Measurements from ENCODE around the gene SNX11. TPM values are rescaled to one million over a fixed set of nuclear protein-coding genes. Genes with fewer than 3 reads are reported as not detected.

Gene SNX11
- polyA plus RNA-seq, 1 experiment = 27.3 TPM

- DNase-seq (ENCODE audit: low read depth) = no peak
- H3K27me3 ChIP-seq (ENCODE audit: control insufficient read depth, insufficient read depth, low read length) = no peaks in the 10 kb centered on the region
- ChIA-PET CTCF (interaction anchor here (5.7 kb wide), 1 partner anchor 78 kb away, joined by 26 read pairs; no protein-coding TSS in a partner anchor), POLR2A (no interaction called here)
- no peak overlapping the region for H3K4me3 ChIP-seq (ENCODE audit: low read depth, low read length)
- H3K36me3 ChIP-seq (ENCODE audit: control insufficient read depth, insufficient read depth, low read length) = no peaks in the 10 kb centered on the region
- no peak for TF ChIP-seq CTCF (IDR thresholded peaks at IDR 0.05; ENCODE audit: insufficient read depth, low read depth, low read length)
Observed at GRCh38 chr17:48104440-48104839, 3.1 kb upstream of the SNX11 start.

GRCh38 chr17:48106802-48107136 lies 797 bp upstream of the SNX11 start:
- peak overlapping the region; percentile 80 for H3K4me3 ChIP-seq (ENCODE audit: low read depth, low read length)
- no peak for DNase-seq (ENCODE audit: low read depth)
- ChIA-PET POLR2A (no interaction called here), CTCF (interaction anchor here (0.7 to 2.0 kb wide), 6 partner anchors 9 to 81 kb away, joined by 3 to 7 read pairs (median 4); no protein-coding TSS in a partner anchor)
- no peak for TF ChIP-seq CTCF (IDR thresholded peaks at IDR 0.05; ENCODE audit: insufficient read depth, low read depth, low read length)
- H3K27me3 ChIP-seq (ENCODE audit: control insufficient read depth, insufficient read depth, low read length) = no peaks in the 10 kb centered on the region
- H3K36me3 ChIP-seq (ENCODE audit: control insufficient read depth, insufficient read depth, low read length) = no peaks in the 10 kb centered on the region

- CTCF ChIA-PET = no interaction called here
- no peaks in the 10 kb centered on the region for H3K27me3 ChIP-seq (ENCODE audit: control insufficient read depth, insufficient read depth, low read length)
- no peak for DNase-seq (ENCODE audit: low read depth)
Observed at GRCh38 chr17:48110761-48111160, 3.2 kb downstream of the SNX11 start.

GRCh38 chr17:48111937-48112241 lies 4.3 kb downstream of the SNX11 start:
- ChIA-PET POLR2A (no interaction called here), CTCF (interaction anchor here (0.7 to 1.0 kb wide), 4 partner anchors 22 to 566 kb away, joined by 3 to 5 read pairs (median 3); no protein-coding TSS in a partner anchor)
- TF ChIP-seq CTCF (IDR thresholded peaks at IDR 0.05; ENCODE audit: insufficient read depth, low read depth, low read length) = no peak
- H3K4me3 ChIP-seq (ENCODE audit: low read depth, low read length) = no peak overlapping the region
- no peak for DNase-seq (ENCODE audit: low read depth)
- H3K27me3 ChIP-seq (ENCODE audit: control insufficient read depth, insufficient read depth, low read length) = no peaks in the 10 kb centered on the region
- H3K36me3 ChIP-seq (ENCODE audit: control insufficient read depth, insufficient read depth, low read length) = peaks cover 7% of the 10 kb centered on the region

More at GRCh38 chr17:48110761-48111160, 3.2 kb downstream of the SNX11 start:
- no peak overlapping the region for H3K4me3 ChIP-seq (ENCODE audit: low read depth, low read length)
- no peak for TF ChIP-seq CTCF (IDR thresholded peaks at IDR 0.05; ENCODE audit: insufficient read depth, low read depth, low read length)
- peaks cover 6% of the 10 kb centered on the region for H3K36me3 ChIP-seq (ENCODE audit: control insufficient read depth, insufficient read depth, low read length)
- POLR2A ChIA-PET = no interaction called here

- H3K27me3 ChIP-seq (ENCODE audit: control insufficient read depth, insufficient read depth, low read length) = no peaks in the 10 kb centered on the region
- CTCF ChIA-PET = interaction anchor here (0.8 to 0.9 kb wide), 2 partner anchors 32 to 87 kb away, joined by 3 read pairs; no protein-coding TSS in a partner anchor
- no peak for DNase-seq (ENCODE audit: low read depth)
- no peak for TF ChIP-seq CTCF (IDR thresholded peaks at IDR 0.05; ENCODE audit: insufficient read depth, low read depth, low read length)
- peaks cover 7% of the 10 kb centered on the region for H3K36me3 ChIP-seq (ENCODE audit: control insufficient read depth, insufficient read depth, low read length)
- H3K4me3 ChIP-seq (ENCODE audit: low read depth, low read length) = no peak overlapping the region
- POLR2A ChIA-PET = no interaction called here
Observed at GRCh38 chr17:48113201-48113676, 5.7 kb downstream of the SNX11 start.

Data from BJ (cell line).